ENCODE measurements around the gene ZMYND8.

DNA sequence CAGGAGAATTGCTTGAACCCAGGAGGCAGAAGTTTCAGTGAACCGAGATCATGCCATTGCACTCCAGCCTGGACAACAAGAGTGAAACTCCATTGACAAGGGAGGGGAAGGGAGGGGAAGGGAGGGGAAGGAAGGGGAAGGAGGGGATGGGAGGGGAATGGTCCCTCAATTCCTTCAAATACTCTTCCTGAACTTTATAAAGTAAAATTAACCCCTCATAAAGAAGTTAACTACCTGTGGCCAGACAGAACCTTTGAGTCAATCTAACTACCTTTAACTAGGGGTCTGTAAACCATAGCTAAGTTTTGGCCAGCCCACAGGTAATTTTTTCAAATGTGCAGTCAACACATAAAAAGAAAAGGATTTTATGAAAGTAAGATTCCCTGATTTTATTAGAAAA, 131.0 kb downstream of the ZMYND8 start:
- TF ChIP-seq MXI1 (conservative IDR thresholded peaks at IDR 0.05; ENCODE audit: poor library complexity, severe bottlenecking) (no peak), TAF1 (IDR thresholded peaks at IDR 0.05; ENCODE audit: low read depth) (no peak)
